NCI-H510A treated with DMSO at 0.1 percent for 48 hours (cell line): ENCODE data around the gene LRRC63.
"Not testable (repeated sequence)": the region's sequence is repeated elsewhere in the genome, so short reads cannot be mapped to it uniquely, and the experiment has no call there.

Source experiments
- DNase-seq: peaks from one replicate; lab custom pipeline; 2025; lab: John Stamatoyannopoulos, UW

LRRC63 gene, protein sequence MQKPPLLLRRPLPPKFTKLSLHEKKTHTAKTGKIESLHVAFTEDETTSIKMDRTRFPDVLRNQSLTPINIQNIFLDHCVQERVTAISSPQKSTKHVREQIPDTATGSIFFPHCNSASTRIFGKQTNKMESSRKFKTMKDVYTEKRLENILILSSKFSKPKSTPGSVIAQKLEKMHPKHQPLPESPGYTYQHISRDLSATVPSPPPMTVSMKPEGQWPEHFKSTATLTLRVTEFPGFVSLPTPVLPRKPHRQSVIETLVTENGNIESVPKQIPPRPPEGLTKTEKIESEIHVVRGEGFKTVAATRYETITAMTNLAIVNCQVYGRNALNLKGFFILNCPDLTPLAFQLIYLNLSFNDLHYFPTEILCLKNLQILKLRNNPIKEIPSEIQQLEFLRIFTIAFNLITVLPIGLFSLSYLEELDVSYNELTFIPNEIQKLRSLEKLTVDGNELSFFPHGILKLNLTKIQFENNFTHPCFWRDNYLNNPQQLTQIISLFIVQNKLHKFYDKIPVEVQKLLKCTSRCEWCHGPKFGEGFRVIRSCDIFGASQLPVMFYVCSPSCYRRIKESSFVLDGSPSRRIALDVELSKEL

DNA sequence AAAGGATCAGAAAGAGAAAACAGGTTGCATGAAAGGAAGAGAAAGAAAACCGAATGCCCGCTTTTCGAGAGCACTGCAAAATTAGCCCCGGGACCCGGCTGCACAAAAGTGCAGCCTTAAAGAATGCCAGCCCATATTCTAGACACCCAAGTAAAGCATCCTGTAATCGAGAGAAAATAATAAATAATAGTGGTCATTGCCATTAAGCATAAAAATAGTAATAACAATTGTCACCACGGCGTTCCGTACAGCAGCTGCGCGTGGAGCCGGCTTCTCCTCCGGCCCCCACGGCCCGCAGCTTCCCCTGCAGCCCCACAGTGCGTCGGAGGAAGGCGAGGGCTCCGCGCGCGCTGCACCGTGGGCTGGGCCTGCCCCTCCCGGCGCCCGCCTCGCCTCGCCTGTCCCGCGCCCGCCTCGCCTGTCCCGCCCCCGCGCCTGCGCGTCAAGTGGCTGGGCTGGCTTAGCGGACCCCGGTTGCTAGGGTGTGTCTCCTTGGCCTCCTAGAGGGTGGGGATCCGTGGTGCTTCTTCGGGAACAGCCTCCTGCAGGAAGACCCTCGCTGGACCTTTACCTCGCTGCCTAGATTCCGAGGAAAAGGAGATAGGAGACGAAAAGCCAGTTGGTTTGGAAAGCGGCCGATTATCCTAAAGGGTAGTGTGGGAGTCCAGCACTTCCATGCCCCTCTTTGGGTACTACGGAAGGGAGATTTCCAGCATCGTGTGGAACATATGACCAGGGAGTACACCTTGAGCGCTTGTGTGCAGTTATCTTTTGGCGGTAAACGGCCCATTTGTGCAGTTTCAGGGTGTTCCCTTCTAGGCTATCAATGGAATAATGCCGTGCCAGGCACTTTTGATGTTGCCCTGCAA lies at the start of gene LRRC63:
LRRC63 (plus strand) TSS at position 446 of the 869 bp plus-strand sequence. CDS start 1,107 bp downstream, outside the sequence.
- no peak for DNase-seq

DNA sequence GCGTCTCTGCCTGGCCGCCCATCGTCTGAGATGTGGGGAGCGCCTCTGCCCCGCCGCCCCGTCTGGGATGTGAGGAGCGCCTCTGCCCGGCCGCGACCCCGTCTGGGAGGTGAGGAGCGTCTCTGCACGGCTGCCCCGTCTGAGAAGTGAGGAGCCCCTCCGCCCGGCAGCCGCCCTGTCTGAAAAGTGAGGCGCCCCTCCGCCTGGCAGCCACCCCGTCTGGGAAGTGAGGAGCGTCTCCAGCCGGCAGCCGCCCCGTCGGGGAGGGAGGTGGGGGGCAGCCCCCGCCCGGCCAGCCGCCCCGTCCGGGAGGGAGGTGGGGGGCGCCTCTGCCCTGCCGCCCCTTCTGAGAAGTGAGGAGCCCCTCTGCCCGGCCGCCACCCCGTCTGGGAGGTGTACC lies 49.0 kb upstream of the LRRC63 start:
- not testable (repeated sequence) for DNase-seq

DNA sequence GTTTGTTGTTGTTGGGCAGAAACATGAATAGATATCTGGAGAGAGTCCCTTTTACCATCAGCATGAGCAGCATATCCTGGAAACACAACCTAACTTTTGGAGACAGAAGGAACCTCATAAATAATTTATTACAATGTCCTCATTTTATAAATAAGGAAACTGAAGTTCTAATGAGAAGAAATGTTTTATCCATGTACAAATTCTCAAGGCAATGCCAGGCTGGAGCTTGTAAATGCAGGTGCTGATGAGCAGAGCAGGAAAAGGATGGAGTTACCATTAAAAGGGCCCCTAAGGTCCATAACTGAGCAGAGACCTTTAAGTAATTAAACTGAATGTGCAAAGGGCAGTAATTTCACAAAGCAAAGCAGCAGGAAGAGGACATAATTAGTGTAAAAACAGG lies 47.1 kb upstream of the LRRC63 start:
- no peak for DNase-seq

DNA sequence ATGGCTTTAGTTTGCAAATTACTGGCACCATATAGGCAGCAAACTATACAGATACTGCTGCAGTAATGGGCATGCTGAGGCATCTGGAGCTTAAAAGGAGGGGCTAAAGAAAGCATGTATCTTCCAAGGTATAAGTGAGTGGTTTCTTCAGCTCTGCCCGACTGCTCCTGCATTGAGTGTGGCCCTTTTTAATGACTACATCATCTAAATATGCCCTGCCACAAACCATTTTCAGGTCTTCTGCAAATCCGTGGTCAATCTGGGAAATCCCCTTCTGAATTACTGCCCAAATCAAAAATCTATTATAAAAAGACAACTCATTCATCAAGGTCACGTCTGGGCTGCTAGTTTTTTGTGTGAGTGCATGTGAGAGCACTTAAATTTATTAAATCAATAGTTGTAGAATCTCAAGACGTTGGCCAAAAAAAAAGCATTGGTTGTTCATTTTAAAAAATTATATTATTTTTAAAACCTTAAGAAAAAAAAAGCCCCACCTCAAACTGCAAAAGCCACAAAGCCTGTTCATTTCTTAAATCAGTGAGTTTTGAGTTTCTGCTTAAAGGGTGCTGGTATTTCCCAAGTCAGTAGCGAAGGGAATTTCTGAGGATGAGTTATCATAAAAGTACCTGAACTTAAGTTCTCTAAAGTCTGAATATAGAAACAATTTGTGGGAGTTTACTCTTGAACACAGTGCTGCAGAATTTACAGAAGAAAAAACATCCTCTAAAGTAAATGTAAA lies 46.1 kb upstream of the LRRC63 start:
- DNase-seq: no peak

DNA sequence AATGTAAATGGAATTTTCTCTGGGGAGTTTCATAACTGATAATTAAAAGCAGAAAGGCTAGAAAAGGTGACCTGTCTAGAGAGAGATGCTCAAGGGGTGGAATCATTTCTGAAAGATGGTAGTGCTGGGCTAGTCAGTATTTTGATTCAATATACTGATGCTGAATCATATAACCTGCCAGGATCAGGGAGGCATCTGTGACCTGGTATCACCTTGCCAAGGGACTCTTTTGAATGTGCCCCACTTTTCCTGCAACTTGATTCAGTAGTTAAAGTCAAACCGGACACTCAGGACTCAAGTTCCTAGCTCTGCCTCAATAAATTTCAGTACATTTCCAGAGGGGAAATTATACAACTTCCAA lies 45.5 kb upstream of the LRRC63 start:
- no peak for DNase-seq

DNA sequence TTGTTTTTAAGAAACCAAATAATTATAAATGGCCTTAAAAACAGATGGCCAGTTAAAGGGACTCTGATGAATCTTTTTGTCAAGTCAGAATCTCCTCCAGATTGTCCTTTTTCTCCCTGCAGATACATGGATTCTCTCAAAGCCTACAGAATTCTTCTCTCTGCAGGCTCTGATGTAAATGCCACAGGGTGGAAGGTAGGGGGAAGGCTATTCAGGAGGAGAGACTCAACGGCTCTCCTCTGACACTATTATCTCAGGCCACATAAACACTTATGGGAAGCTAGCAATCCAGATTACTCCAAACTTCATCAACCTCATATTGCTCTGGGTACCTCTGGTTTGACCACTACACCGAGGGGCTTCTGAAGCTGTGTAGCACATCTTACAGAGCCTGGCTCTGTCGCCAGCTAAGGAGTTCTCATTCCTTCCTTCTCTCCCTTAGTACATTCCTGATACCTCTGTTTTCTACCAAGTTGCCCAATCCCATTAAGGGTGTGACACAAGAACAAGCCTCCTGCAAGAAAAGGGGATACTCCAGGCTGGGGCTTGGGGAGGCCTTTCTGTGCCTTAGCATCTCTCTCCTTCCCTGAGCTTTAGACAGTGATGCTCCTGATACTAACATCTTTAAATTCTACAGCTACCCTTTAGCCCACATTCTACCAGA lies 44.6 kb upstream of the LRRC63 start:
- DNase-seq: no peak

DNA sequence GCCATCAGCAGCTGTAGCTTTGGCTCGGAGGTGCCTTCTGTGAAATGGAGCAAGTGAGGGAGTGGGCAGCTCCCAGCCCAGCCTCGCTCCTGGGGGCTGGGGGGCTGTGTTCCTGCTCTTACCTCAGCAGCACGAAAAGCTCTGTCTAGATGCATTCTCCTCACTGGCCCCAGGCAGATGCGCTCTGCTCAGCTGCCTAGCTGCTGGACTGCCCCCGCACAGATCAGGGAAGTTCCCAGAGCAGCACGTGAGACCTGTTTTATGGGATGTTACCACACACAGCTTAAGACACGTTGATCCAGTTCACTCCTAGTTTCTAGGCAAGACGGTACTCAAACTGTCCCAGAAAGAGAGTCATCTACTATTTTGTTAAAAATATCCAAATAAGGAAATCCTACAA lies 43.4 kb upstream of the LRRC63 start:
- DNase-seq: no peak

DNA sequence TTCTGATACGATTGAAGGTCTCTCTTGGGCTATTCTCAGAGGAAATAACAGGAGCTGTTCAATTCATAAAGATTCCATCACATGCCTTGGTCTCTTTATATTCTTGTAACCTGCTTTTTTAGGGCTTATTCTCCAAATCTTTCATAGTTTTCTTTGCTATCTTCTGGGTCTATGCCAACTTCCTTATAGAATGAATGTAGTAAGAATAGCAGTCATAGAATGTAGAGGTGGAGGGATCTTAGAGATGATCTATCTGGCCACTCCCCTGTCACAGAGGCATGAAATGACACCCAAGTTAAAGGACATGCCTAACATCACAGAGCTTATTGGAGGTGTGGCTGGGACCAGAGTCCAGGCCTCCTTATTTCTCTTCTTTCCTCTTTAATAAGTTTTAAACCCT lies 42.9 kb upstream of the LRRC63 start:
- DNase-seq: no peak

DNA sequence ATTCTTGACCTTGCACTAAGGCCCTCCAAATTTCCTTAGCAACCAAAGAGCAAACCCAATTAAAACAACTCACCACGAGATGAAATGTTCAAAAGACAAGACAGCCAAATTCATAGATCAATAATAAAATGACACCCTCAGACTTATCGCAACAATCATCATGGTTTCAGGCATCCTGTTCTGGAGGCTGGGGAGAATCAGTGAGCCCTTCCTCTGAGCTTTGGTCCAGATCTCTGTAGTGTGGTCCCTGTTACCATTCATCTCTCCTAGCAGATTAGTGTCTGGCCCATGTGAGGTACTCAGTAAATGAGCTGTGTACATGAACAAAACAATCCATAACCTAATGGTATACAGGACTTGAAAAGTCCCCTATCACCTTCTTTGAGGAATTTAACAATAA lies 42.0 kb upstream of the LRRC63 start:
- no peak for DNase-seq

DNA sequence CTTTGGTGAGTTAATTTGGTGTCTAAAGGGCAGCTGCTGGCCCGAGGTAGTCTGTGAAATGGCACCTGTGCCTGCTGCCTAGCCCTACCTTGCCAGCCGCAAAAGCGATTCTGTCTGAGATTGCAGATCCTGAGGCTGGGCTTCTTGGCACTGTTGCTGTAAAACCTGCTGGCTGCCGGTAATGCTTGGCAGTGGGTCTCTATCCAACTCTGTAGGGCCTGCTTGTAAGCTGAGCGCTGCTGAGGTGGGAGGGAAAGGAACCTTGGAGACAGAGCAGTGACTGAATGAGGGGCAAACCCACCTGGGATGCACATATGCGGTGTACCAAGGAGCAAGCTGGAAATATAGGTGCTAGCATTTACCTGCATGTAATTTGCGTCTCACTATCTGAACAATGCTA lies 41.5 kb upstream of the LRRC63 start:
- no peak for DNase-seq

DNA sequence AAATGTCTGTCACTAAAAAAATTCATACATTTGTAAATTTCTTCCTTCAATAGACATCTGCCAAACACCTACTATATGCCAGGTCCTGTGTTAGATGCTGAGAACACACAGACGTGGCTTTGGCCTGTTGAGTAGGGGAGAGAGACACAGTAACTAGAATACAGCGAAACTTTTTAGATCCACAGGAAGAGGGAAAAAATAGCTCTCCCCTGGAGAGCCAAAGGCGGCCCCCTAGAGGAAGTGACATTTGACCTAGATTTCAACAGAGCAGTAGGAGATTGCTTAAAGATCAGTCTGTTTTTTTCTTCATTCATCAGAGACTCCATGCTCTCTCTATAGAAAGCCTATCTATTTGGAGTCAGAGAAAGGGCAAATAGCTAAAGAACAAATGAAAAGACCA lies 41.0 kb upstream of the LRRC63 start:
- no peak for DNase-seq

DNA sequence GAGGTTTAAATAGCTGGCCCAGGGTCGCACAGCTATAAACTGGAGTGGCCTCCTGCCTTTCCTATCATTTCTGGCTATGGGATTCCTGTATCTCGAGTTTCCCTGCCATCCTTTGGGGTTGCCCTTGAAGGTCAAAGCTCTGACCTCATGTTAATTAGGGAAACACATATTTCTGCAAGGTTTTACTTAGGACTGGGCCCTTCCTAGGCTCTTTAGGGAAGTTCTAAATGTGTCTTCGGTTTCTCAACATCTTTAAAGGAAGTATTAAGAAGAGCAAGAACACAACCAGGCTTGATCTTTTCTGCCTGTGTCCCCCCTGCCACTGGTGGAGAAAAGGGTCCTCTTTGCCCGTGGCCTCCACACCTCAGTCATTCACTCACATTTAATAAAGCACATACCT lies 40.5 kb upstream of the LRRC63 start:
- no peak for DNase-seq

DNA sequence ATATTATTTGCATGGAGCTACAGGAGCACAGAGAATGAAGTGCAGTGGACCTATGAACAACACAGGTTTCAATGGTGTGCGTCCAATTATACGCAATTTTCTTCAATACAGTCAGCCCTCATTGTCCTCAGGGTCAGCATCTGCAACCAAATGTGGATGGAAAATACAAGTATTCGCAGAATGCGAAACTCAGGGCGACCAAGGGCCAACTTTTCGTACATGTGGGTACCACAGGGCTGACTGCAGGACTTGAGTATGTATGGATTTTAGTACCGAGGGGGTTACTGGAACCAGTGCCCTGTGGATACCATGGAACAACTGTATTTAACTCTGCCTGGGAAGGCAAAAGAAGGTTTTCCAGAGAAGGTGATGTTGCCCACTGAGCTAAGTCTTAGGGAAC lies 40.0 kb upstream of the LRRC63 start:
- DNase-seq: no peak

DNA sequence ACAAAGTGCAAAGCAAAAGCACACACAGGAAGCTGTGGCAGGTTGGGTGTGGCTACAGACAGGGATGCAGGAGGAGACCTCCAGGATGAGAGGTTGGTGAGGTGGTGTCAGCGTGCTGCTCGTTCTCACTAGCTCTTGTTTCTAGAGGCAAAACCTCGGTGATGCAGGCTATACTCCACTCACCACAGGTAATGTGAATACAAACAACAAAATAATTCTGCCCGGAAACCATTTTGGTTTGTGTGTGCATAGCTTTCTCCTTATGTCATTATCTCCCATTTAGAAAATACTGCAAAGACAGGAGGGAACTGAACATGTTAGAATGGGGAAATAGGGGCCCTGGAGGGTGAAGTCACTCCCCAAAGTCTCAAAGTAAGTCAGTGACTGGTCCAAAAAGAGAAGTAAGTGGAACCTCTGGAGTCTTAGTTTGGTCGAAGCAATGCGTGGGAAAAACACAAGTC lies 39.2 kb upstream of the LRRC63 start:
- DNase-seq: no peak

DNA sequence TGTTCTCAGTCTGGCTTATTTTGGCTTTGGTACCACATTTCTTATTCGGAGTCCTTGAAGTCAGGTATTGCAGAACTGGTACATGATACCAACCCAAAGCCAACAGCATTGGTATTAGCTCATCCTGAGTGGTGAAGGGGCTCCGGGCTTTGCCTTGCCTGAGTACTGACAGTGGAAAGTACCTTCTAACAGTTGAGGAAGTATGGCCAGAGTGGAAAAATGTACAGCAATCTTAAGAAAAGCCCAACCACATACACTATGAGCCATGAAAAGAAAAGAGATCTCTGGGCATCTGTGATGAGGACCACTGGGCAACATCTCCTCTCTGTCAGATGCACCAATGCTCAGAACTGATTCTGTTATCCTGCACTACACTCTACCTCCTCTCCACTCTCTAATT lies 38.1 kb upstream of the LRRC63 start:
- DNase-seq: no peak

DNA sequence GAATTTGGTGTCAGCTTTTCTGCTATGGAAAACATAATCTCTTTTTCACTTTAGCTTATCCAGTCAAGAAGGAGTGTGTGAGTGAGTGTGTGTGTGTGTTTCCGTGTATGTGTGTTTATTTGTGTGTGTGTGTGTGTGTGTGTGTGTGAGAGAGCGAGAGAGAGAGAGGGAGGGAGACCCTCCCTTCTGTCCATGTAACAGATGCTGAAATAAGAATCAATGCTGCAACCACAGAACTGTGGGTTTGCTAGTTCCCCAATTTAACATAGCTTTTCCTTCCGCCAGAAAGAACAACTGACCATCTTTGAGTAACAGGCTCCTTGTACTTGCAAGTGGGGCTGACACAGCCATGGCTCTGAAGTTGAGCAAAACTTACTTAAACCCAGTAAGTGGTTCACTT lies 35.0 kb upstream of the LRRC63 start:
- DNase-seq: no peak

DNA sequence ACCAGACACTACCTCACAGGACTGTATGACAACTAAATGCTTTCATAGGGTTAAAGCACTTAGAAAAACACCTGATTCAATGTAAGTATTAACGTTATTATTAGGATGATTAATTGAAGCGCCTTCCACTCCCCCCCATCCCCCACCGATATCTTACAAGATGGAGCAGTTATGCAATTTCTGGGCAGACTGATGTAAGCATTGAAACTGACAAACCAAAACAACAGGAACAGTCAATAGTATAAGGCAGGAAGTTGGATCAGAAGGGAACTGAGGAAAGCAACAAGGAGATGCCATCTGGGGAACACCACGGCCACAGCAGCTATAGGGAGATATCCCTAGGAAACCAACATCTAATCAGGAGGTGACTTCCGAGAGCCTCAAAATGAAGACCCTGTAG lies 33.6 kb upstream of the LRRC63 start:
- DNase-seq: no peak

DNA sequence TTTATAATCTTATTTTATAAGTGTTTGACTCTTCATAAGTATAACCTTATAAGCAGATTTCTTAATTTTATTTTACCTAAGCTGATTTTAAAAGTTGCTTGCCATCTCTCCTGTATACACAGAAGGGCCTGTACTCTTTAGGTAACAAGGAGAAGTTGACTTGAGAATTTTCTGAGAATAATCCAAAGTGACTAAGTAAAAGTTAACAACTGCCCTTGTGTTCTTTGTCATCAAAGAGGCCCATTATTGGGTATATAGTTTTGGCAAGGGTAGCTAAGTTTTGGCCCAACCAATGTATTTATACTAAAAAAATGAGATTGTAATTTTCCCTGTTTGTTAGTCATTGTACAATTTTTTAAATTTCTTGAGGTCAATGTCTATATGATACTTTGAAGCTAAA lies 32.9 kb upstream of the LRRC63 start:
- DNase-seq: no peak

DNA sequence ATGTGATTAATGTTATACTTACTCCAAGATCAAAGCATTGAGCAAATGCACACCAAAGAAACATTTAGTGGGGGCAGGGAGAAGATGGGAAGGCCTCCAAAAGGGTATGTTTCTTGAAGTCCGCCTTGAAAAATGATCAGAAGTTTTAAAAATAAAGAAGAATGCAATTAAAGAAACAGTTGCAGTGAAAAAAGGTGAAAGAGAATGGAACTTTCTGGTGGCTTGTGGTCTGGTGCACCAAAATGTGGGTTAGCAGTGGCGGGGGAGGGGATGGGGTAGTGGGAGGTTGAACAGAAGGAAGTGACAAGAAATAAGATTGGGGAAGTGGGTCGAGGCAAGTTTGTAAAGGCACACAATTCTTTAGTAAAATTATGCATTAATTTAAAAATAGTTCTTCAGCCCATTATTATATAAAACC lies 32.2 kb upstream of the LRRC63 start:
- no peak for DNase-seq

DNA sequence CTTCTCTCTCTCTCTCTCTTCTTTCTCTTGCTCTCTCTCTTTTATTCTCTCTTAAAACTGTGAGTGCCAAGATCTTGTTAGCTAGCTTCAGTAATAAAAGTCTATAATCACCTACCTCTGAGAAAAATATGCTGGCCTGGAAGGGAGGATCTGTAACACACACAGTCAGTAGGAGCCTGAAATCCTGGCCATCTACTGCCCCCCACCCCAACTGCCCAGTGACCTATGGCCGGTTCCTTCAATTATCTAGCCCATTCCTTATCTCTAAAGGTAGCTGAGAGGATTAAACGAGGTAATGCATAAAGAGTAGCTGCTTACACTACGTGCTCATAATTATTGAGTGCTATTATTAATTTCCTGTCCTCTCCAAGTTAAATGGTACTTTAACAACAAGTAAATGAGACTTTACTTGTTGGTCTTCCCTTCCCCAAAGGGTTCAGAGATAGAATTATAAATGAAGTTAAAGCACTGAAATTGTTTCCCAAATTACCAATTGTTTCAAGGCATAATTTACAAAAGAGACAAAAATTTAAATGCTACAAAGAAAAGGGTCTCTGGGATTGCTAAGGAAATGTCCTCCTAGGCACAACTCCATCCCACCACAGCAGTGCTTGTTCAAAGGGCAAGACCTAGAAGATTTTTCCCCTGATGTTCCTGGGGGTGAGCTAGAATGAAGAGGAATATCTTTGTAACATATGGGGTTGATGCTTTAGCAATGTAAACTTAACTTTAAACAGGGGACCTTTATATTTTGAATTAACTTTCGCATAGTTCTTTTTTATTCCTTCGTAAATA lies 31.6 kb upstream of the LRRC63 start:
- no peak for DNase-seq

DNA sequence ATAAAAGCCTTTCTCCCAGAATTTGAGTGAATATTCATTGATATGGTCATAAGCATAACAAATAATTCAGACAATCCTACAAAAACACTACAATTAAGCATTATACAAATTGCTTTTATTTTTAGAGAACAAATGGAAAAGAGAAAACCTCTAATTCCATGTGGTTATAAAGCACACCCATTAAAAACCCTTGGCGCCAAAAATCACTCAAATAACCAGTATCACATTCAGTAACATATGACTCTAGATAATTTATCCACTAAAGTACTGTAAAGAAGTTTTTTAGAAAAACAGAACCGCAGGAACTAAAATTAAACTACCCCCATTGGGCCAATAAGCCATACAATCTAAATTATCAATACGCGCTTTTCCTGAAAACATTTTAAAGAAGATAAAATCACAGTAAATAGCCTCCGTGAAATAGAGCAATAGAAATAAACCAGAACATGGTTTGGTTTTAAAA lies 30.3 kb upstream of the LRRC63 start:
- DNase-seq: no peak
